GM10266 (cell line): Measurements from ENCODE around the gene AATK.
"Not testable (repeated sequence)": the region's sequence is repeated elsewhere in the genome, so short reads cannot be mapped to it uniquely, and the experiment has no call there.

ENCODE experiments used
- DNase-seq: peaks from one replicate; pipeline ENCODE4 v3.0.0; 2012; ENCODE audit errors: extremely low spot score
- TF ChIP-seq, protein P1 (sequence below): IDR thresholded peaks from 2 replicates; pipeline ENCODE4 v1.5.1; 2012; ENCODE audit warnings: mild to moderate bottlenecking, low read depth; ENCODE audit not compliant: control insufficient read depth, insufficient read depth; ENCODE audit errors: missing control alignments

Gene AATK

DNA sequence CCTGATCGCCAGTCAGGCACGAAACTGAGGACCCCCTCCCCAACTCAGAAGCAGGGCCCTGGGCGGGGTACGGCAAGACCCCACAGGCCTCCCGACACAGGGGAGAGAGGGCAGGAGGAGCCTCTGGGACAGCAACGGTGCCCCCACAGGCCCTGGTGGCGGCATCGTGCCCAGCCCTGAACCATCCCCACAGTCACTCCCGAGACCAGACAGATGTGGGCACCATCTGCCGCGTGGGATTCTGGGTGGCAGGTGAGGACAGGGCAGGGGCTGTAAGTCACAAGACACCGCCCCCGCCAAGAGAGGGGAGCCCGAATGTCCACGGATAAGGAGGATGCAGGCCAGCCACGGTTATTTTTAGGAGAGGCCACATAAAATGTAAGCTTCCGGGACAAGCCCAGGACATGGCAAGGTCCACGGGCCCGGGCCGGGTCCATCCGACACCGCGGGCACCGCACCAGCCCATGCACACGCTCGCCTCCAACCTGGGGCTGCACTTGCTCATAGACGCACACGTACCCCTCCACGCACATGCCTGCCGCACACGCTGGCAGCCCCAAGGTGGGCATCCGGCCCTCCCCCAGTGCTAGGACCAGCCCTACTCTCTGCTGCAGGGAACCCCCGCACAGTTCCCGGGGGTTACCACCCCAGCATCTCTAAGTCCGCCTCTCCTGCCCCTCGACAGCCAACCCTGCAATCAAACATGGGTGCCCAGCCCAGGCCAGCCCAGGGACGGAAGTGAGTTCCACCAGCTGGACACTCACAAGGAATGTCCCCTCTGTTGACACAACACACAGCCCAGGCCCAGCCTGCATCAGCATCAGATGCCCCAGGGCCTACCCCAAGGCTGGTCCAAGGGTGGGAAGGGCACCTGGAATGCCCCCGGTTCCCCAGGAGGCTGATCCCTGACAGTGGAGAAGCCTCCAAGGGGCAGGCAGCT, 8.9 kb downstream of the AATK start:
- DNase-seq = no peak
- TF ChIP-seq, protein P1, sequence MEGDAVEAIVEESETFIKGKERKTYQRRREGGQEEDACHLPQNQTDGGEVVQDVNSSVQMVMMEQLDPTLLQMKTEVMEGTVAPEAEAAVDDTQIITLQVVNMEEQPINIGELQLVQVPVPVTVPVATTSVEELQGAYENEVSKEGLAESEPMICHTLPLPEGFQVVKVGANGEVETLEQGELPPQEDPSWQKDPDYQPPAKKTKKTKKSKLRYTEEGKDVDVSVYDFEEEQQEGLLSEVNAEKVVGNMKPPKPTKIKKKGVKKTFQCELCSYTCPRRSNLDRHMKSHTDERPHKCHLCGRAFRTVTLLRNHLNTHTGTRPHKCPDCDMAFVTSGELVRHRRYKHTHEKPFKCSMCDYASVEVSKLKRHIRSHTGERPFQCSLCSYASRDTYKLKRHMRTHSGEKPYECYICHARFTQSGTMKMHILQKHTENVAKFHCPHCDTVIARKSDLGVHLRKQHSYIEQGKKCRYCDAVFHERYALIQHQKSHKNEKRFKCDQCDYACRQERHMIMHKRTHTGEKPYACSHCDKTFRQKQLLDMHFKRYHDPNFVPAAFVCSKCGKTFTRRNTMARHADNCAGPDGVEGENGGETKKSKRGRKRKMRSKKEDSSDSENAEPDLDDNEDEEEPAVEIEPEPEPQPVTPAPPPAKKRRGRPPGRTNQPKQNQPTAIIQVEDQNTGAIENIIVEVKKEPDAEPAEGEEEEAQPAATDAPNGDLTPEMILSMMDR = no peak

DNA sequence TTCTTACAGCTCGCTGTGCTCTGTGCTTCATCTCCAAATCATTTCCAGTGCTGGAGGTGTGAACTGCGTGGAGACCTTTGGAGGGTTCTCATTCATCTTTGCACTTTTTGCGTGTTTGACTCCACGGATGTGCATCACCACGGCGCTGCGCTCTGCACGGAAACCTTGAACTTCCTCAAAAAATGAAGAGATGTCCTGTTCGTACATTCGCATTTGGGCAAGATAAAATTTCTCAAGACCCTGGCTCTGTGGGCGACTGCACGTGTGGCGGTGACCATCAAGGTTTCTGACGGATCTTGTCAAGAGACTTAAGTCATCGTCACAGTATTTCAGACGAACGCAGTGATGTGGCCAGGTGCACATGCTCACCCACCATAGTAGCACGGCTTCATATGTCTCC, 11.1 kb downstream of the AATK start:
- TF ChIP-seq, protein P1 = no peak
- no peak for DNase-seq

DNA sequence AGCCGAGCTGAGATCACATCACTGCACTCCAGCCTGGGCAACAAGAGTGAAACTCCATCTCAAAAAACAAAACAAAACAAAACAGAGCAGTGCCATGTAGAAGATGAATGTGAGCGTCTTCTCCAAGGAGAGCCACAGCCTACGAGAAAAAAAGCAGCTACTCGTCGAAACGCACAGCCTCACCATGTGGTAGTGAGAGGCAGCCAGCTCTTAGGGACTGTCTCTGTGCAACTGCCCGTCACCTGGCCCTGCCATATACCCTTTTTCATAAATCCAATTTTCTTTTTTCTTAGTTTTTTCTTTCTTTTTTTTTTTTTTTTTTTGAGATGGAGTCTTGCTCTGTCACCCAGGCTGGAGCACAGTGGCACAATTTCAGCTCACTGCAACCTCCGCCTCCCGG, 12.0 kb downstream of the AATK start:
- DNase-seq = not testable (repeated sequence)

DNA sequence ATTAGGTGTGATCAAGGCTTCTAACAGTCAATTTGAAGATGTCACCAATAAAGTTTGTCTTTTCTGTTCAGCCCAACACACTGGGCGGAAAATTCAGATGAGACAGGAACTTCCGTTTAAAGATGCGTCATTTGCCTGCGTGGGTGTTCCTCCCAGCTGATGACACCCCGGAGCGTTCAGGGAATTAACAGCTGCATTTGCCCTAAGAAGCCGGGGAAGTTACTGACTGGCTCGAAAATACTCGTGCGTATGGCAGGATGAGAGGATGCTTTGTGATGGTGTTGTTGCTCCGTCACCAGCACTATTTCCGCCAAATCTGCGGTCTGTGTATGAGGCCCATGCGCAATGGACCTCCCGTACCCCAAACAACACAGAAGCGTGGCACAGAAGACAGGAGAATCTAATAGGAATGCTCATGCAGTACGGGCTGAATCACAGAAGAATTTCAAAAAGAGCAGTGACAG, 12.6 kb downstream of the AATK start:
- DNase-seq = no peak
- TF ChIP-seq, protein P1 = no peak

DNA sequence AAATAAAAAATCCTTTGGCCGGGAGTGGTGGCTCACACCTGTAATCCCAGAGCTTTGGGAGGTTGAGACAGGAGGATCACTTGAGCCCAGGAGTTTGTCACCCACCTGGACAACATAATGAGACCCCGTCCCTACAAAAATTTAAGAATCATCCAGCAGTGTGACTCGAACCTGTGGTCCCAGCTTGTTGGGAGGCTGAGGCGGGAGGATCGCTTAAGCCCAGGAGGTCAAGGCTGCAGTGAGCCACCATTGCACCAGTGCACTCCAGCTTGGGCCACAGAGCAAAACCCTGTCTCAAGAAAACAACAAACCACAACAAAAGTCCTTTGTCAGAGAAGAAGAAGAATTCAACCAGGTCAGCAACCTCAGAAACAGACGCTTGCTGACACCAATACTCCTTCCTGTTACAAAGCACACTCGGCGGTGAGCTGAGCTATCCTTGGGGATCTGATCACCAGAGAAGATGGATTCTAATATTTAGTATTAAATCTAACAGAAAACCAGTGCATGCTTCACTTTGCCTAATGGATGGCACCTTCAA, 13.7 kb downstream of the AATK start:
- TF ChIP-seq, protein P1 = no peak
- DNase-seq = no peak

DNA sequence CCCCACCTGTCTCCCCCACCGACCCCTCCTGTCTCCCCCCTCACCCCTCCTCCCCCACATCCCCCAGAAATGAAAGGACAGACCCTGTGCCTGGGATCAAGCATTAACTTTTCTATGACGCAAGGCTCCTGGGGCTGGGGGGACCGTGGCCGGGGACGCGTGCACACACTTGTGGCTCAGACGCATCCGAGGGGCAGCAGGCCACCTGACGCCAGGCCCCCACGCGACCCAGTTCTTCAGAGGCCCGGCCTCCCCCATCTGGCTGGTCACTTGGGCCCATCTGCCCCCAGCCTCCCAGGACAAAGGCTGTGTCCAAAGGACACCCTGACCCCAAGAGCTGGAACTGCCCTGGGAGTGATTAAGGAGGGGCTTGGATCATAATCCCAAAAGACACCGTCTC, 14.7 kb downstream of the AATK start:
- TF ChIP-seq, protein P1 = no peak
- DNase-seq = no peak

DNA sequence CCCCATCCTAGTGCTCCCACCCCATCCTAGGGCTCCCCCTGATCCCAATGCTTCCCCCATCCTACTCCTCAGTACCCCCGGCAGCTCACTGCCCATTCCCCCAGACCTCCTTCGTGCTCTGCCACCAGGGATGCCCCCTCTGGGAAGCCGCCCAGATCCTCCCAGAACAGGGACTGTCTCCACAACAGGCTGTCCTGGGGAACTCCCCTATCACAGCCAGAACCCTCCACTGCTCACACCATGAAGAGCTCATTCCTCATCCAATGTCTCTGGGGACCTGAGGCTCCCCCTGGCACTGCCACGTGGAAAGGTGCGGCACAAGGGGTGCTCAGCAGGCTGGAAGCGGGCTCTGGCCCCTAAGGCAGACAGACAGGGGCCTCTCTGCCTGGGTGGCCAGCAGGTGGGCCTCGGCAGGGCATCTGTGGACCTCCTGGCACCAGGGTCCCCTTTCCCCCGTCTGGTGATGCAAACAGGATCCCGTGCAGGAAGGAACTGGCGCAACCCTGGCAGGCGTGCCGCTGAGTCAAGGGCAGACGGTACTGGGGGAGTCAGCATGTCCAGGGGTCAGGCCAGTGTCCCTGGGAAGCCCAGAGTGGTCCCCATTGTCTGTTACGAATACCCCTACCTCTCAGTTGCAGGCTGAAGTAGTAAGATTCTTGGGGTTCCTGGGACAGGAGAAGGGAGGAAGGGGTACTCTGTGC, 15.5 kb downstream of the AATK start:
- DNase-seq = no peak

More for the DNA sequence above, 15.5 kb downstream of the AATK start:
- TF ChIP-seq, protein P1 = no peak
